Measurements from ENCODE around the gene ZNF423.

Gene ZNF423

DNA sequence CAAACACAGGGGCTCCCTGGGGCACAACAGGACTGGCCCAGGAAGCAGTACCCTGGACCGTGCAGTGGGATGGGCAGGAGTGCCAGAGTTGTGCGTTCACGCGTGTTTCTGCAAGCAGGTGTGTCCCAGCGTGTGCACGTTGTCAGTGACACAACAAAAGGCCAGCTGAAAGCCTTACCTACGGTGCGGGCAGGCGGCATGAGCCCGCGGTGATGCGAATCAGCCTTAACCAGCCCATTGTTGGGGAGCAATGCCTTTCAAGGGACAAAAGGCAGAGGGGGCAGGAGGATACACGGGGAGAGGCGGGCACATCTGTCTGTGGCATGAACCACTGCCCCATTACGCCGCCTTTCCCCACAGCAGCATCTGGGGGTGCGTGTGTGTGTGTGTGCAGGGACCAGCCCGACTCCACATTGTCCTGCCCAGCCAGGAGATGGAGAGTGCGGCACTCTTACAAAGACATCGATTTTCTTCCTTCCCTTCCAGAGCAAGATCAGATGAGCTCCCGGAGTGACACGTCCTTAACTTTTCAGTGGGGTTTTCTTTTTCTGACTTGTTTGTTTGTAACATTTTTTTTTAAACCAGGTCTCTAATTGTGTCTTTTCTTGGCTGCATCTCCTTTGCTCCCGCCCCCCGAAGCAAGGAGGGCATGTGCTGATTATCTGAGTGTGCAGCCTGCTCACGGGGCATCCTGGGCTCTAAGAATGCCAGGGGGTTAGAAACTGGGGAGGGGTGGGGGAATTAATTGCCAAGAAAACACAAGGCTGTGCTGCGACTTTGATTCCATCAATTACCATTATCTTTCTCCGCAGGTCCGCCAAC is 158.1 kb downstream of the ZNF423 start:
- no peak for DNase-seq
- H3F3A ChIP-seq (ENCODE audit: insufficient read depth, low read length), result no peaks in the 10 kb centered on the region

DNA sequence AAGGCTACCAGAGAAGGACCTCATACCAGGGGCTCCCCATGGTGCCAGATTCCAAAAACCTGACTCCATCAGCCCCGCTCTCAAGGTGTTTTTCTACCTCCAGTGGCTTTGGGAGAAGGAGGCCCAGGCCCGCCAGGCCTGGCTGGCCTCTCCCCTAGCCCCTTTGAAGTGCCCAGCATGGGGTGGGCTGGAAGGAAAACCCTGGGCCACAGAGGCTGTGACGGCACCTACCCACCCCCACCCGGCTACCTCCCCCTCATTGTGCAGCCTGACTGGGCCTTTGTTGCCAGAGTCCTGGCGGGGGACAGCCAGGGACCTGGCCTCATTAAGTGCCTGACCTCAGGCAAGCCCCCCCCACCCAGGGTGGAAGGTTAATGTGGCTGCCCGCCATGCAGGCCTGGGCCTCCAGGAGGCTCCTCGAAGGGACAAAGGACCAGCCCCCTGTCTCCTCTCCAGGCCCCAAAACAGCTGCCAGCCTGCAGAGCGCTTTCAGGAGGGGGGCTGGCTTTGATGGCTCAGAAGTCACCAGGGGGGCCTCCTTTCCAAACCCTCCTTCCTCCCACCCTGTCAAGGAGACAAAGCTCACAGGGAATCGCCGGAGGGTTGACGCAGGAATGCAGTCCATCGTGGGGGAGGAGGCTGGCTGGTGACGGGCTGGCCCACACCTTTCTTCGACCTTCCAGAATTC is 159.4 kb downstream of the ZNF423 start:
- no peak overlapping the region for H3K27ac ChIP-seq (ENCODE audit: low read length)

More for the DNA sequence above, 158.1 kb downstream of the ZNF423 start:
- H3K9ac ChIP-seq (ENCODE audit: low read length), result no peak overlapping the region
- no peaks in the 10 kb centered on the region for H4K20me1 ChIP-seq (ENCODE audit: insufficient read depth, low read length)
- H3K9me3 ChIP-seq (replicated peaks; ENCODE audit: insufficient read depth, low read length), result no peaks in the 10 kb centered on the region
- H2AFZ ChIP-seq (ENCODE audit: low read length), result no peak overlapping the region
- no peaks in the 10 kb centered on the region for H3K9me2 ChIP-seq (replicated peaks; ENCODE audit: insufficient read depth, low read length)
- H3K4me1 ChIP-seq (ENCODE audit: low read length), result no peaks in the 10 kb centered on the region
- H3K79me2 ChIP-seq (ENCODE audit: low read length), result no peaks in the 10 kb centered on the region
- TF ChIP-seq EZH2 (optimal IDR thresholded peaks at IDR 0.05; ENCODE audit: low read depth, low read length), result no peak
- no peak for TF ChIP-seq EZH2phosphoT487 (IDR thresholded peaks at IDR 0.05; ENCODE audit: low read length)
- TF ChIP-seq CTCF (IDR thresholded peaks at IDR 0.05; ENCODE audit: low read length), result no peak
- peaks cover 24% of the 10 kb centered on the region for H3K27me3 ChIP-seq (replicated peaks; ENCODE audit: insufficient read depth, low read length)
- H3K36me3 ChIP-seq (replicated peaks; ENCODE audit: insufficient read depth, low read length), result no peaks in the 10 kb centered on the region
- no peak overlapping the region for H3K4me3 ChIP-seq (ENCODE audit: low read length)
- no peak overlapping the region for H3K27ac ChIP-seq (ENCODE audit: low read length)
- H3K4me2 ChIP-seq (ENCODE audit: low read depth, low read length), result no peak overlapping the region

DNA sequence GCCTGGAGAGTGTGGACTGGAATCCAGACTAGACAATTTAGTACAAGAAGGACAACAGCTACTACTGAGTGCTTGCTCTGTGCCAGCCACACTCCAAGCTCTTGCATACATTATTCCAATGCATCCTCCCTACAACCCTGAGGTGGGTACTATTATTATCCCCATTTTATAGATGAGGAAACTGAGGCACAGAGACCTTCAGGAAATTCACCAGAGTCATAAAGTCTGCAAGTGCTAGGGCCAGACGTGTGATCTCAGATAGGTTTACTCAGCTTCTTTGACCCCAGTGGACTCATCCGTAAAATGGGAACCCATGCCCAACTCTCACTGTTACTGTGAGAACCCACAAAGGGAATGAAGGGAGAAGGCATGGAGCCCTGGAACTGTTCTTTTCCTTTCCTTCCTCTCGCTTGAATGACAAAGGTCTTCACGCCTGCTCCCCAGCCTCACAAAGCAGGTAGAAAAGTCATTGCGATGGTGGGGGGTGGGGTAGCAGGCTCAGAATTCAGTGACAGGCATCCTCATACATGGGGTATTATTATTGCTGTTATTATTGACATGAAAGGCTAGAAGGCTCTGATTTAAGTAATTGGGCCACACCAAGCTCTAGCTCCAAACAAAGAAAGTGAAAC is 160.0 kb downstream of the ZNF423 start:
- Histone ChIP-seq H3K27ac (ENCODE audit: low read length) (no peak overlapping the region), H3K9me2 (replicated peaks; ENCODE audit: insufficient read depth, low read length) (no peaks in the 10 kb centered on the region), H4K20me1 (ENCODE audit: insufficient read depth, low read length) (no peaks in the 10 kb centered on the region), H3F3A (ENCODE audit: insufficient read depth, low read length) (no peaks in the 10 kb centered on the region), H3K9ac (ENCODE audit: low read length) (no peak overlapping the region), H3K79me2 (ENCODE audit: low read length) (no peaks in the 10 kb centered on the region), H3K4me3 (ENCODE audit: low read length) (no peak overlapping the region), H3K4me2 (ENCODE audit: low read depth, low read length) (no peak overlapping the region), H3K27me3 (replicated peaks; ENCODE audit: insufficient read depth, low read length) (peaks cover 33% of the 10 kb centered on the region), H3K36me3 (replicated peaks; ENCODE audit: insufficient read depth, low read length) (no peaks in the 10 kb centered on the region), H3K4me1 (ENCODE audit: low read length) (no peaks in the 10 kb centered on the region), H3K9me3 (replicated peaks; ENCODE audit: insufficient read depth, low read length) (no peaks in the 10 kb centered on the region), H2AFZ (ENCODE audit: low read length) (no peak overlapping the region)
- TF ChIP-seq EZH2 (optimal IDR thresholded peaks at IDR 0.05; ENCODE audit: low read depth, low read length) (no peak), CTCF (IDR thresholded peaks at IDR 0.05; ENCODE audit: low read length) (no peak), EZH2phosphoT487 (IDR thresholded peaks at IDR 0.05; ENCODE audit: low read length) (no peak)
- no peak for DNase-seq

More for the DNA sequence above, 159.4 kb downstream of the ZNF423 start:
- H3K9me2 ChIP-seq (replicated peaks; ENCODE audit: insufficient read depth, low read length), result no peaks in the 10 kb centered on the region
- no peak for TF ChIP-seq CTCF (IDR thresholded peaks at IDR 0.05; ENCODE audit: low read length)
- TF ChIP-seq EZH2phosphoT487 (IDR thresholded peaks at IDR 0.05; ENCODE audit: low read length), result no peak
- TF ChIP-seq EZH2 (optimal IDR thresholded peaks at IDR 0.05; ENCODE audit: low read depth, low read length), result no peak
- H2AFZ ChIP-seq (ENCODE audit: low read length), result no peak overlapping the region
- H3K4me2 ChIP-seq (ENCODE audit: low read depth, low read length), result no peak overlapping the region
- no peaks in the 10 kb centered on the region for H3K9me3 ChIP-seq (replicated peaks; ENCODE audit: insufficient read depth, low read length)
- H4K20me1 ChIP-seq (ENCODE audit: insufficient read depth, low read length), result no peaks in the 10 kb centered on the region
- no peaks in the 10 kb centered on the region for H3F3A ChIP-seq (ENCODE audit: insufficient read depth, low read length)
- no peak overlapping the region for H3K9ac ChIP-seq (ENCODE audit: low read length)
- H3K4me1 ChIP-seq (ENCODE audit: low read length), result no peaks in the 10 kb centered on the region
- H3K79me2 ChIP-seq (ENCODE audit: low read length), result no peaks in the 10 kb centered on the region
- peaks cover 30% of the 10 kb centered on the region for H3K27me3 ChIP-seq (replicated peaks; ENCODE audit: insufficient read depth, low read length)
- H3K4me3 ChIP-seq (ENCODE audit: low read length), result no peak overlapping the region
- no peaks in the 10 kb centered on the region for H3K36me3 ChIP-seq (replicated peaks; ENCODE audit: insufficient read depth, low read length)
- DNase-seq, result no peak

All from MM.1S (cell line).